Esophagus (tissue), 2 donors: ENCODE results near the gene PRCD. TPM values are rescaled to one million over a fixed set of nuclear protein-coding genes. Genes with fewer than 3 reads are reported as not detected.

ENCODE experiments used
- H3K27ac ChIP-seq, 2 donors: one replicate each; pipeline ENCODE4 v1.5.1; 2013; ENCODE audit warnings: low read depth in 2 of 2, mild to moderate bottlenecking in 2 of 2, inconsistent platforms in 1 of 2, low read length in 1 of 2, moderate library complexity in 1 of 2
- H3K27me3 ChIP-seq, 2 donors: one replicate each; pipeline ENCODE4 v1.6.1; 2013; ENCODE audit warnings: low read length in 2 of 2, control low read depth in 1 of 2, mild to moderate bottlenecking in 1 of 2; ENCODE audit not compliant: insufficient read depth in 2 of 2, control insufficient read depth in 1 of 2
- H3K36me3 ChIP-seq, 2 donors: one replicate each; pipeline ENCODE4 v1.6.1; 2013; ENCODE audit warnings: low read length in 1 of 2; ENCODE audit not compliant: control insufficient read depth in 2 of 2, insufficient read depth in 2 of 2
- H3K4me1 ChIP-seq, 2 donors: one replicate each; pipeline ENCODE4 v1.6.1; 2013; ENCODE audit warnings: low read length in 1 of 2; ENCODE audit not compliant: control insufficient read depth in 2 of 2, insufficient read depth in 2 of 2
- H3K4me3 ChIP-seq, 2 donors: one replicate each; pipeline ENCODE4 v1.5.1; 2013; ENCODE audit warnings: low read length in 2 of 2, mild to moderate bottlenecking in 2 of 2, low read depth in 1 of 2, moderate library complexity in 1 of 2
- H3K9me3 ChIP-seq, 2 donors: one replicate each; pipeline ENCODE4 v1.6.1; 2013; ENCODE audit warnings: mild to moderate bottlenecking in 2 of 2, low read depth in 1 of 2, low read length in 1 of 2, moderate library complexity in 1 of 2; ENCODE audit not compliant: control insufficient read depth in 2 of 2, insufficient read depth in 1 of 2
- WGBS, 2 donors: extraction: QIAGEN DNeasy Blood & Tissue Kit; methylation state at CpG; one replicate each; pipeline ENCODE4 v1.1.7; 2013; 5-methylcytosine and 5-hydroxymethylcytosine counted together
- polyA plus RNA-seq, 2 donors: library from polyadenylated mRNA; stranded (reverse); fragments of 200-250 nt; gene quantifications; one replicate each; pipeline ENCODE4 v1.2.3, GENCODE V29; 2013
- donor health status: healthy with polysubstance abuse.
- donor health status: Bipolar disorder and iron deficiency.

Gene PRCD
- polyA plus RNA-seq, 2 donors = 1.2 to 3.0 TPM

GRCh38 chr17:76575570-76575969 is 35.7 kb downstream of the PRCD start:
- H3K27ac ChIP-seq = peak overlapping the region in 1 of 2 donors; percentile 11
- no peaks in the 10 kb centered on the region for H3K27me3 ChIP-seq
- H3K4me1 ChIP-seq = no peaks in the 10 kb centered on the region
- 70% methylated on average over 5 of the region's 5 CpGs for WGBS, 2 donors
- peaks cover 0 to 15% of the 10 kb centered on the region in 2 donors for H3K36me3 ChIP-seq
- H3K9me3 ChIP-seq = no peaks in the 10 kb centered on the region
- H3K4me3 ChIP-seq = no peak overlapping the region

GRCh38 chr17:76576189-76576588 is 36.3 kb downstream of the PRCD start:
- Histone ChIP-seq H3K27ac (no peak overlapping the region), H3K9me3 (no peaks in the 10 kb centered on the region), H3K4me3 (no peak overlapping the region), H3K27me3 (no peaks in the 10 kb centered on the region), H3K36me3 (peaks cover 0 to 15% of the 10 kb centered on the region in 2 donors), H3K4me1 (peaks cover 0 to 3% of the 10 kb centered on the region in 2 donors)
- WGBS, 2 donors = 90 to 92% methylated on average over 9 of the region's 9 CpGs

GRCh38 chr17:76577876-76578275 is 38.0 kb downstream of the PRCD start:
- 86 to 89% methylated on average over 7 of the region's 7 CpGs for WGBS, 2 donors
- no peak overlapping the region for H3K27ac ChIP-seq

GRCh38 chr17:76578376-76578775 is 38.5 kb downstream of the PRCD start:
- Histone ChIP-seq H3K4me1 (peaks cover 0 to 6% of the 10 kb centered on the region in 2 donors), H3K27ac (no peak overlapping the region)
- WGBS, 2 donors = 51 to 67% methylated on average over 5 of the region's 5 CpGs

More at GRCh38 chr17:76577876-76578275, 38.0 kb downstream of the PRCD start:
- Histone ChIP-seq H3K9me3 (no peaks in the 10 kb centered on the region), H3K27me3 (no peaks in the 10 kb centered on the region), H3K4me1 (peaks cover 0 to 6% of the 10 kb centered on the region in 2 donors), H3K36me3 (peaks cover 0 to 5% of the 10 kb centered on the region in 2 donors), H3K4me3 (no peak overlapping the region)

GRCh38 chr17:76579281-76579680 is 39.4 kb downstream of the PRCD start:
- Histone ChIP-seq H3K4me1 (peaks cover 0 to 6% of the 10 kb centered on the region in 2 donors), H3K27me3 (no peaks in the 10 kb centered on the region), H3K36me3 (peaks cover 0 to under 1% of the 10 kb centered on the region in 2 donors), H3K9me3 (no peaks in the 10 kb centered on the region), H3K4me3 (no peak overlapping the region), H3K27ac (no peak overlapping the region)
- 90 to 94% methylated on average over 2 of the region's 2 CpGs for whole genome bisulfite sequencing, 2 donors

More at GRCh38 chr17:76578376-76578775, 38.5 kb downstream of the PRCD start:
- Histone ChIP-seq H3K27me3 (no peaks in the 10 kb centered on the region), H3K36me3 (peaks cover 0 to 5% of the 10 kb centered on the region in 2 donors), H3K9me3 (no peaks in the 10 kb centered on the region), H3K4me3 (no peak overlapping the region)

GRCh38 chr17:76581515-76581914 is 41.7 kb downstream of the PRCD start:
- Histone ChIP-seq H3K27me3 (no peaks in the 10 kb centered on the region), H3K4me1 (peaks cover 2 to 11% of the 10 kb centered on the region in 2 donors), H3K9me3 (no peaks in the 10 kb centered on the region), H3K27ac (peak overlapping the region; percentile 48 to 71), H3K36me3 (no peaks in the 10 kb centered on the region), H3K4me3 (no peak overlapping the region)
- 47 to 76% methylated on average over 5 of the region's 5 CpGs for WGBS, 2 donors

GRCh38 chr17:76582660-76583059 is 42.8 kb downstream of the PRCD start:
- H3K27me3 ChIP-seq = no peaks in the 10 kb centered on the region

GRCh38 chr17:76584427-76585032 is 44.7 kb downstream of the PRCD start:
- H3K9me3 ChIP-seq = no peaks in the 10 kb centered on the region
- H3K36me3 ChIP-seq = no peaks in the 10 kb centered on the region
- H3K4me3 ChIP-seq = peak overlapping the region; percentile 65 to 75
- peak overlapping the region; percentile 90 to 92 for H3K27ac ChIP-seq
- no peaks in the 10 kb centered on the region for H3K27me3 ChIP-seq
- 15 to 17% methylated on average over 17 of the region's 17 CpGs for WGBS, 2 donors
- H3K4me1 ChIP-seq = peaks cover 2 to 17% of the 10 kb centered on the region in 2 donors

More at GRCh38 chr17:76582660-76583059, 42.8 kb downstream of the PRCD start:
- no peaks in the 10 kb centered on the region for H3K36me3 ChIP-seq
- H3K4me1 ChIP-seq = peaks cover 2 to 17% of the 10 kb centered on the region in 2 donors
- 16 to 18% methylated on average over 3 of the region's 3 CpGs for WGBS, 2 donors
- H3K4me3 ChIP-seq = no peak overlapping the region
- H3K27ac ChIP-seq = peak overlapping the region; percentile 50 to 87
- no peaks in the 10 kb centered on the region for H3K9me3 ChIP-seq

GRCh38 chr17:76585033-76585648 is 45.3 kb downstream of the PRCD start:
- Histone ChIP-seq H3K27me3 (no peaks in the 10 kb centered on the region), H3K36me3 (no peaks in the 10 kb centered on the region), H3K4me3 (peak overlapping the region; percentile 65 to 75), H3K27ac (peak overlapping the region; percentile 90 to 92), H3K4me1 (peaks cover 2 to 17% of the 10 kb centered on the region in 2 donors), H3K9me3 (no peaks in the 10 kb centered on the region)
- WGBS, 2 donors = 1% methylated on average over 52 to 62 of the region's 62 CpGs
